ENCODE data around the gene CACNB4.

DNA sequence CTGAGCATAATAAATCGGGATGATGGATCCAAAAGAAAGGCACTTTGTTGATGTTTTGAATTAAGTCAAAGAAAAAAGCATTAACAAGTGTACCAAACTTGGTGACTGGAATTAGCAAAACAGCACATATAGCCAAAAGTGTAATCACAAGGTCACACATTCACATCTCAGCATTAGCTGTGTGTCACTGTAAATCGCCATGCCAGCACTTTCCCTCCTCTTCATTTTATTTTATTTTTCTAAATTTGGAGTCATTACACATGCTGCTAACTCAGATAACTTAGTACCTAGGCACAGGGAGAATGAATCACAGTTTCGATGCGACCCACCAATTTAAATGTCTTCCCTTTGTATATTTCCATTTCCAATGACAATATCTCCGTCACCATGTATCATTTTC is 111.4 kb downstream of the CACNB4 start:
- TF ChIP-seq, protein P1, sequence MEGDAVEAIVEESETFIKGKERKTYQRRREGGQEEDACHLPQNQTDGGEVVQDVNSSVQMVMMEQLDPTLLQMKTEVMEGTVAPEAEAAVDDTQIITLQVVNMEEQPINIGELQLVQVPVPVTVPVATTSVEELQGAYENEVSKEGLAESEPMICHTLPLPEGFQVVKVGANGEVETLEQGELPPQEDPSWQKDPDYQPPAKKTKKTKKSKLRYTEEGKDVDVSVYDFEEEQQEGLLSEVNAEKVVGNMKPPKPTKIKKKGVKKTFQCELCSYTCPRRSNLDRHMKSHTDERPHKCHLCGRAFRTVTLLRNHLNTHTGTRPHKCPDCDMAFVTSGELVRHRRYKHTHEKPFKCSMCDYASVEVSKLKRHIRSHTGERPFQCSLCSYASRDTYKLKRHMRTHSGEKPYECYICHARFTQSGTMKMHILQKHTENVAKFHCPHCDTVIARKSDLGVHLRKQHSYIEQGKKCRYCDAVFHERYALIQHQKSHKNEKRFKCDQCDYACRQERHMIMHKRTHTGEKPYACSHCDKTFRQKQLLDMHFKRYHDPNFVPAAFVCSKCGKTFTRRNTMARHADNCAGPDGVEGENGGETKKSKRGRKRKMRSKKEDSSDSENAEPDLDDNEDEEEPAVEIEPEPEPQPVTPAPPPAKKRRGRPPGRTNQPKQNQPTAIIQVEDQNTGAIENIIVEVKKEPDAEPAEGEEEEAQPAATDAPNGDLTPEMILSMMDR (conservative IDR thresholded peaks at IDR 0.05; ENCODE audit: low read length), result no peak
- no peak for TF ChIP-seq EZH2phosphoT487 (IDR thresholded peaks at IDR 0.05; ENCODE audit: borderline replicate concordance, low read depth, low read length)

All from OCI-LY7 (cell line).